Liver (tissue), 9 donors: ENCODE results near the gene TAGLN. TPM values are rescaled to one million over a fixed set of nuclear protein-coding genes. Genes with fewer than 3 reads are reported as not detected.

Experiments
- DNase-seq: peaks from one replicate; pipeline ENCODE4 v3.0.0-alpha.2; 2017; ENCODE audit warnings: low spot score
- H3K27ac ChIP-seq, 2 donors: one replicate each; pipeline ENCODE4 v1.7.0; 2013; ENCODE audit warnings: inconsistent platforms in 2 of 2, low read length in 2 of 2, control low read depth in 1 of 2, low read depth in 1 of 2, mild to moderate bottlenecking in 1 of 2
- H3K27me3 ChIP-seq, 4 donors: one replicate each; pipeline versions ENCODE4 v1.6.1 to v1.7.0; 2013; ENCODE audit warnings: low read length in 3 of 4, inconsistent platforms in 1 of 4, mild to moderate bottlenecking in 1 of 4, moderate library complexity in 1 of 4; ENCODE audit not compliant: control insufficient read depth in 4 of 4, insufficient read depth in 4 of 4
- H3K36me3 ChIP-seq, 4 donors: one replicate each; pipeline versions ENCODE4 v1.6.1 to v1.7.0; 2013; ENCODE audit warnings: low read length in 3 of 4, mild to moderate bottlenecking in 3 of 4, low read depth in 1 of 4, moderate library complexity in 1 of 4; ENCODE audit not compliant: control insufficient read depth in 4 of 4, insufficient read depth in 3 of 4
- H3K4me1 ChIP-seq, 4 donors: one replicate each; pipeline versions ENCODE4 v1.6.1 to v1.7.0; 2013; ENCODE audit warnings: low read length in 3 of 4, mild to moderate bottlenecking in 3 of 4, moderate library complexity in 1 of 4; ENCODE audit not compliant: control insufficient read depth in 4 of 4, insufficient read depth in 4 of 4
- H3K4me3 ChIP-seq, 3 donors: one replicate each; pipeline versions ENCODE4 v1.6.1 to v1.7.0; 2013; ENCODE audit warnings: low read length in 3 of 3, control low read depth in 1 of 3, low read depth in 1 of 3, mild to moderate bottlenecking in 1 of 3
- H3K9ac ChIP-seq, 2 donors: one replicate each; pipeline ENCODE4 v1.7.0; 2013; ENCODE audit warnings: low read length in 2 of 2, mild to moderate bottlenecking in 2 of 2, moderate library complexity in 2 of 2, control low read depth in 1 of 2, low read depth in 1 of 2
- H3K9me3 ChIP-seq, 4 donors: one replicate each; pipeline versions ENCODE4 v1.6.1 to v1.7.0; 2013; ENCODE audit warnings: low read length in 3 of 4; ENCODE audit not compliant: control insufficient read depth in 4 of 4
- ATF3 ChIP-seq: IDR thresholded peaks from 2 replicates; pipeline ENCODE4 v1.6.1; 2016; ENCODE audit warnings: antibody characterized with exemption
- EGR1 ChIP-seq, 2 donors: IDR thresholded peaks; 2 replicates each; pipeline ENCODE4 v1.6.1; 2016 to 2018; ENCODE audit warnings: antibody characterized with exemption in 2 of 2, low read depth in 2 of 2
- FOXA2 ChIP-seq: IDR thresholded peaks from 2 replicates; pipeline ENCODE4 v1.6.1; 2016; ENCODE audit warnings: antibody characterized with exemption
- GABPA ChIP-seq, 2 donors: IDR thresholded peaks in 1 of 2; conservative IDR thresholded peaks in 1 of 2; 2 replicates each; pipeline ENCODE4 v1.6.1; 2016; ENCODE audit warnings: antibody characterized with exemption in 2 of 2, mild to moderate bottlenecking in 1 of 2, moderate library complexity in 1 of 2
- HNF4G ChIP-seq: IDR thresholded peaks from 2 replicates; pipeline ENCODE4 v1.6.1; 2016; ENCODE audit warnings: antibody characterized with exemption
- JUND ChIP-seq, 2 donors: IDR thresholded peaks; 2 replicates each; pipeline ENCODE4 v1.6.1; 2016; ENCODE audit warnings: antibody characterized with exemption in 2 of 2
- MAX ChIP-seq: IDR thresholded peaks from 2 replicates; pipeline ENCODE4 v1.6.1; 2016; ENCODE audit warnings: antibody characterized with exemption
- NR2F2 ChIP-seq: IDR thresholded peaks from 2 replicates; pipeline ENCODE4 v1.6.1; 2016; ENCODE audit warnings: antibody characterized with exemption
- RAD21 ChIP-seq, 2 donors: IDR thresholded peaks; 2 replicates each; pipeline ENCODE4 v1.6.1; 2016; ENCODE audit warnings: antibody characterized with exemption in 2 of 2, mild to moderate bottlenecking in 2 of 2
- REST ChIP-seq: IDR thresholded peaks from 2 replicates; pipeline ENCODE4 v1.6.1; 2016; ENCODE audit warnings: antibody characterized with exemption, mild to moderate bottlenecking
- RXRA ChIP-seq, 2 donors: IDR thresholded peaks; 2 replicates each; pipeline ENCODE4 v1.6.1; 2017 to 2018; ENCODE audit warnings: antibody characterized with exemption in 2 of 2, mild to moderate bottlenecking in 1 of 2
- SP1 ChIP-seq: IDR thresholded peaks from 2 replicates; pipeline ENCODE4 v1.6.1; 2018; ENCODE audit warnings: antibody characterized with exemption, mild to moderate bottlenecking
- YY1 ChIP-seq: IDR thresholded peaks from 2 replicates; pipeline ENCODE4 v1.6.1; 2016; ENCODE audit warnings: antibody characterized with exemption, mild to moderate bottlenecking
- ZBTB33 ChIP-seq: IDR thresholded peaks from 2 replicates; pipeline ENCODE4 v1.6.1; 2016; ENCODE audit warnings: antibody characterized with exemption
- WGBS: extraction: QIAGEN DNeasy Blood & Tissue Kit; methylation state at CpG from one replicate; pipeline ENCODE4 v1.1.7; 2013; 5-methylcytosine and 5-hydroxymethylcytosine counted together
- polyA plus RNA-seq, 2 donors: library from polyadenylated mRNA; stranded (reverse) in 1 of 2; unstranded in 1 of 2; fragments of 200-250 nt in 1 of 2; fragments of >200 nt in 1 of 2; fragmentation: Nextera tagmentation in 1 of 2; extraction: Ambion mirVana in 1 of 2; gene quantifications; one replicate each; pipeline versions ENCODE4 v1.2.1 to v1.2.3, GENCODE V29; 2013 to 2015
- total RNA-seq, 2 donors: library from RNA; depleted of rRNA; stranded (reverse); fragments of >200 nt; gene quantifications; one replicate each; pipeline ENCODE4 v1.2.3, GENCODE V29; 2014
- donor health status: healthy.
- donor health status: healthy.
- donor health status: healthy.
- donor health status: healthy.
- donor health status: healthy.

TAGLN gene
- total and polyA plus RNA-seq, 4 donors: 7.4 to 309 (median 96.2) TPM

- Histone ChIP-seq H3K27me3 (no peaks in the 10 kb centered on the region), H3K4me3 (no peak overlapping the region), H3K27ac (no peak overlapping the region), H3K9me3 (no peaks in the 10 kb centered on the region), H3K4me1 (no peaks in the 10 kb centered on the region), H3K36me3 (peaks cover 0 to 29% (median 20%) of the 10 kb centered on the region in 4 donors), H3K9ac (no peak overlapping the region)
- 93% methylated on average over 2 of the region's 2 CpGs for WGBS
- no peak for DNase-seq
- TF ChIP-seq JUND (IDR thresholded peaks at IDR 0.05) (no peak), ZBTB33 (no peak), EGR1 (IDR thresholded peaks at IDR 0.05; ENCODE audit: low read depth in 2 of 2) (no peak), GABPA (IDR thresholded peaks at IDR 0.05 in 1 of 2, conservative IDR thresholded peaks at IDR 0.05 in 1 of 2) (no peak), RXRA (IDR thresholded peaks at IDR 0.05) (no peak), FOXA2 (no peak), MAX (no peak), NR2F2 (no peak), ATF3 (no peak), HNF4G (no peak)
Observed at GRCh38 chr11:117171007-117171403, 28.2 kb upstream of the TAGLN start.

GRCh38 chr11:117171404-117172061 lies 27.6 kb upstream of the TAGLN start:
- Histone ChIP-seq H3K9ac (no peak overlapping the region), H3K27me3 (no peaks in the 10 kb centered on the region), H3K9me3 (no peaks in the 10 kb centered on the region), H3K4me1 (no peaks in the 10 kb centered on the region), H3K27ac (no peak overlapping the region), H3K4me3 (no peak overlapping the region), H3K36me3 (peaks cover 0 to 27% (median 18%) of the 10 kb centered on the region in 4 donors)
- DNase-seq: no peak
- 82% methylated on average over 14 of the region's 14 CpGs for WGBS
- no peak for TF ChIP-seq SP1
- TF ChIP-seq GABPA (IDR thresholded peaks at IDR 0.05 in 1 of 2, conservative IDR thresholded peaks at IDR 0.05 in 1 of 2): no peak

- Histone ChIP-seq H3K4me3 (no peak overlapping the region), H3K27ac (peak overlapping the region; percentile 1 to 26), H3K9ac (no peak overlapping the region), H3K27me3 (no peaks in the 10 kb centered on the region), H3K36me3 (peaks cover 0 to 16% (median 10%) of the 10 kb centered on the region in 4 donors), H3K9me3 (no peaks in the 10 kb centered on the region), H3K4me1 (peaks cover 0 to under 1% (median 0%) of the 10 kb centered on the region in 4 donors)
- no peak for TF ChIP-seq ZBTB33
- no peak for TF ChIP-seq SP1
- TF ChIP-seq YY1: no peak
- TF ChIP-seq RAD21 (IDR thresholded peaks at IDR 0.05): no peak
- no peak for TF ChIP-seq REST
- TF ChIP-seq EGR1 (IDR thresholded peaks at IDR 0.05; ENCODE audit: low read depth in 2 of 2): no peak
- no peak for DNase-seq
- 75% methylated on average over 14 of the region's 14 CpGs for WGBS
Observed at GRCh38 chr11:117172724-117173421, 26.3 kb upstream of the TAGLN start.
